GM18868 (cell line): ENCODE data around the gene SLC34A3.

Experiments
- ATAC-seq: cut with Tn5 transposase; IDR thresholded peaks from one replicate; pipeline ENCODE4 v1.9.1; 2021; ENCODE audit warnings: mild to moderate bottlenecking, moderate library complexity; ENCODE audit not compliant: unreplicated experiment

The SLC34A3 gene

DNA sequence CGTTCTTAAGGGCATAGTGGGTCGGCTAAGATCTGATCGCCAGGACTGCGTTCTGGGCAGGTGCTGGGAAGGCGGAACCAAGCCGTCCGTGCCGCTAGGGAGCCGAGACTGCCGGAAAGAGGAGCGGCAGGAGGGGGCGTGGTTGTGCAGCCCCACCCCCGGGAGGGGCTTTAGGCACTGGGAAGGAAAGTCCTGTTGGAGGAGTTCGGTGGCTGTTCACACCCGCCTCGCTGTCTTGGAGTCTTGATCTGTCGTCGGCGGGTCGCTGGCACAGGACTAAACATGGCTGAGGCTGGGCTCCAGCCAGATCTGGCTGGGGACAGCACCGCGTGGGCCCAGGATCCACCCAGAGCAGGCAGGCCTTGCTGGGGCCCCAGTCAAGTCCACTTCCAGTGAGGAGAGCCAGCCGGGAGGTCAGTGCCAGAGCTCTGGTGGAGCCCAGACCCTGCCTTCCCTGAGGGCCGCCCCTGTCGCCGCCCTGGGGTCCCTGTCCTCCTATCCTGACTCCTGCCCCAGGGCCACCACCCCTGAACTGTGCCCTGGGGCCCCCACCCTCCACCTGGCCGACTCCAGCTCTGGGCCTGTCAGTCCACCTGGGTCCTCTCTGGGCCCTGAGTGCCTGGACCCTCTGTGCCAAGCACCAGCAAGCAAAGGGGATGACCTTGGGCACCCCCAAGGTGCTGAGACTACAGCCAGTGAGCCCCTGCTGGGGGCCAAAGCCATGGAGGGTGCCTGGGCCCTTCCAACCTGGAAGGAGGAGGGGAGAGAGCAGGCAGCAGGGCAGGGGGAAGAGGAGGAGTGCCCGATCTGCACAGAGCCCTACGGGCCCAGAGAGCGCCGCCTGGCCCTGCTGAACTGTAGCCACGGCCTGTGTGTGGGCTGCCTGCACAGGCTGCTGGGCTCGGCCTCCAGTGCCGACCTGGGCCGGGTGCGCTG, 13.2 kb upstream of the SLC34A3 start:
- ATAC-seq = no peak

DNA sequence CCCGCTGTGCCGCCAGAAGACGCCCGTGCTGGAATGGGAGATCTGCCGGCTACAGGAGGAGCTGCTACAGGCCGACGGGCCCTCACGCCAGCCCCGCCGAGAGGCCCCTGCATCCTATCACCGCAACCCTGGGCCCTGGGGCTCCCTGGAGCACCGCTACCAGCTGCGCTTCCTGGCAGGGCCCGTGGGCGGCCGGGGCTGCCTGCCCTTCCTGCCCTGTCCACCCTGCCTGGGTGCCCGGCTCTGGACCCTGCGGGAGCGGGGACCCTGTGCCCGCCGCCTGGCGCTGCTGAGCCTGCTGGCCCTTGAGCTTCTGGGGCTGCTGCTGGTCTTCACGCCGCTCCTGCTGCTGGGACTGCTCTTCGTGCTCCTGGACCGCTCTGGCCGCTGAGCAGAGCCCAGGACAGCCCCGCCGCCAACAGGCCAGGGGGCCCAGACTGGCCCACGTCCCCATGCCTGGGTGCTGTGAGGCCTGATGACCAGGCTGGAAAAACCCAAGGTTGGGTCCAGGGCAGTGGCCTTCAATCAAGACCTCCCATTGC, 12.4 kb upstream of the SLC34A3 start:
- no peak for ATAC-seq

DNA sequence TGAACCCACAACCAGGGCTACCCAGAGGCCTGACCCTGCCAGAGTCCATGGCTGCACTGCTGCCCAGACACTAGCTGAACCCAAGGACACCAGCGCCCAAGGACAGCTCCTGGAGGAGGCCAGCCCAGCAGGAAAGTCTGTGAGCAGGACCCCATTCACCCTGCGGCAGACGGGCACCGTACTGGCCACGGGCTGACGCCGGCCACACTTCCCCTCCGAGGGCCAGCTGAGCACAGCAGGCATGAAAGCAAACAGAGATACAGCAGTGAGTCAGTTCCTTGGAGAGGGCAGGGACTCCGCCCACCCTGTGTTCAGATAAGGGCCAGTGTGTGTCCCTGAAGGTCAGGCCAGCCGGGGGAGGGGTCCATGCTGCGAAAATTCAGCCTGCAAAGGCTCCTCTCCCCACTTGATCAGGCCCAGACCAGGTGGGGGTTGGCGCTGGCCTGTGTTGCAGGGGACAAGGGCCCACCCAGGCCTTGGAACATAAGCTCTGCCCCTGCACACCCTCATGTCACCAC, 11.9 kb upstream of the SLC34A3 start:
- ATAC-seq = no peak

DNA sequence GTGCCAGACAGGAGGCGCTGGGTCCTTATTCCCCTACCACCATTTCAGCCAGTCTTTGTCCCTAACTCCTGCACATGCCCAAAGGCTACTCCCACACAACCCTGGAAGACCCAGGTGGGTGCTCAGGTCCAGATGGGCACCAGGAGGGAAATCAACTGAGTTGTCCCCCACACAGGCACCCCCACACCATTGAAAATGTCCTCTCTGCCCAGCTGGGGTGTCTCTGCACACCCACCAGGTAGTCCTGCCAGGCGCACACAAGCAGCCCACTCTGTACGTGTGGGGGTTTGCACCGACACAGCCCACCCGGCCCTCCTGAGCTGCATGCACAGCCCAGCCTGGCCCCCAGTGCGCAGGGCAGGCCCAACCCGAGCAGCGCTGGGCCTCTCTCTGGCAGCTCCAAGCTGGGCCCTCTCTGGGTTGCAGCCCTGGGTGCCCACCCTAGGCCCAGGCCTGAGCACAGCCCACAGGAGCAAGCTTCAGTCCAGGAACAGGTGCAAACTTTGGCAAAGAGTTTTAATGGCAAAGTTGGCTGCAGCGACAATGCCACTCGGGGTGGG, 10.9 kb upstream of the SLC34A3 start:
- no peak for ATAC-seq

DNA sequence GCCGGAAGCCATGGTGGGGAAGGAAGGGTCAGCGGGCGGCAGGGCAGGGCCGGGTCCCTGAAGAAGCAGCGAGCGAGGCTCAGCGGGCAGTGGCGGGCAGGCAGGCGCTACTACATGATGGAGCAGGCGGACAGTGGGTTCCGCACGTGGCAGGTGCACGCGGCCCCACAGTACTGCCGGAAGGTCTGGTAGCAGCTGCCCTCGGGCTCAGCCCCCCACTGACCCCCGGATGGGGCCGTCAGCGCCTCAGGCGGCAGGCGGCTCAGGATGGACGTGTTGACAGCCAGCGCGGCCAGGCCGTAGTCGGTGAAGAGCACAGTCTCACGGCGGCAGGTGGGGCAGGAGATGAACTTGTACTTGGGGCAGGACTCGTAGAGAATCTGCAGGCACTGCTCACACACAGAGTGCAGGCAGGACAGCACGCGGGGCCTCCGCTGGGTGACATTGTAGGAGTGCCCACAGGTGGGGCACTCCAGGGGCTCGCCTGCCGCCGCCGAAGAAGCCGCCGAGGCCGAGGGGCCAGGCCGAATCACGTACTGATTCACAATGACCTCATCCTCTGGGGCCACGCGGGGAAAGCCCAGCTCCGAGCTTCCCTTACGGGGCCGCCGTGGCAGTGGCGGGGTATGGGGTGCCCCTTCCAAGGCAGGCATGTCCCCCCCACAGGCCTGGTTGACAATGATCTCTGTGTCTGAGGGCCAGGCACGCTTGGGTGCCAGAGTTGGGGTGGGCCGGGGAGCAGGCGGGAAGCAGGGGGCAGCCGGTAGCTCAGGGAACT, 10.2 kb upstream of the SLC34A3 start:
- no peak for ATAC-seq

DNA sequence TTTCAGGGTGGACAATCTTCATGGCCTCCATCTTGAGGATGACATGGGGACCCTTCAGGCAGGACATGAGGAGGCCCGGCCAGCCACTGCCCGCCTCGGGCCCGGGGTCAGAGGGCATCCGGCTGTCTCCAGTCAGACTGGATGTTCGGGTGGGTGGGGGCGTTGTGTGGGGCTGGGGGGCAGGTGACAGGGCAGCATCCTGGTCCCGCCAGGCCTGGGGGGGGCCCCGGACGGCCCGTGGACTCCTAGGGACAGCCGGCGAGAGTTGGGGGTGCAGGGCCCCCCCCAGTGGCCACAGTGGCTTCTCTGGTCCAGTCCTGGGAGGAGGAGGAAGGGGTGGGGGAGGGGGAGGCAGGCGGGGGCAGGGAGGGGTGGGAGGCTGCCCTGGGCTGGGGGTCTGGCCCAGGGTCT, 9.6 kb upstream of the SLC34A3 start:
- no peak for ATAC-seq

DNA sequence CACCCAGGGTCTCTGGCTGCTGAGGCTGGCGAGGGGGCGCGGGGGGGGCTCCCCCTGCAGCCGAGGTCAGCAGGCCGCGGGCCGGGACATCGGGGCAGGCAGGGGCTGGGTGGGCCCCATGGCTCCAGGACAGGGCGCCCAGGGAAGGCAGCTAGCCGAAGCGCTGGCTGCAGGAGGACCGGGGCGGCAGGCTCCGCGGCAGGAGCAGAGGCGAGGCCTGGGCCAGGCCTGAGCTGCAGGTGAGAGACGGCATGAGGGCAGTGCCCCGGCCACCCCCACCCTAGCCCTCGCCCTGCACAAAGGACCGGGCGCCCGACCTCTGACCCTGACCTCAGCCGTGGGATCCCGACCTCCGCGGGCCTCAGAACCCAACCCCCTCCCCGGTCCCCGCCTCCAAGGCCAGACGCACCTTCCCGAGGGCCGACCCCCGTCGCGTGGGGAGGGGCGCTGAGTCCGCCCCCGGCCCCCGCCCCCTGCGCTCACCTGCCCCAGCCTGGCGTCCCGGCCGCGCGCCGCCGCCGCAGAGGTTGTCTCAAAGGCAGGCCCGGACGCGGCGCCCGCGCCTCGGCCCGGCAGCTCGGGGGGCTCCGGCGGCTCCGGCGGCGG, 9.1 kb upstream of the SLC34A3 start:
- no peak for ATAC-seq

DNA sequence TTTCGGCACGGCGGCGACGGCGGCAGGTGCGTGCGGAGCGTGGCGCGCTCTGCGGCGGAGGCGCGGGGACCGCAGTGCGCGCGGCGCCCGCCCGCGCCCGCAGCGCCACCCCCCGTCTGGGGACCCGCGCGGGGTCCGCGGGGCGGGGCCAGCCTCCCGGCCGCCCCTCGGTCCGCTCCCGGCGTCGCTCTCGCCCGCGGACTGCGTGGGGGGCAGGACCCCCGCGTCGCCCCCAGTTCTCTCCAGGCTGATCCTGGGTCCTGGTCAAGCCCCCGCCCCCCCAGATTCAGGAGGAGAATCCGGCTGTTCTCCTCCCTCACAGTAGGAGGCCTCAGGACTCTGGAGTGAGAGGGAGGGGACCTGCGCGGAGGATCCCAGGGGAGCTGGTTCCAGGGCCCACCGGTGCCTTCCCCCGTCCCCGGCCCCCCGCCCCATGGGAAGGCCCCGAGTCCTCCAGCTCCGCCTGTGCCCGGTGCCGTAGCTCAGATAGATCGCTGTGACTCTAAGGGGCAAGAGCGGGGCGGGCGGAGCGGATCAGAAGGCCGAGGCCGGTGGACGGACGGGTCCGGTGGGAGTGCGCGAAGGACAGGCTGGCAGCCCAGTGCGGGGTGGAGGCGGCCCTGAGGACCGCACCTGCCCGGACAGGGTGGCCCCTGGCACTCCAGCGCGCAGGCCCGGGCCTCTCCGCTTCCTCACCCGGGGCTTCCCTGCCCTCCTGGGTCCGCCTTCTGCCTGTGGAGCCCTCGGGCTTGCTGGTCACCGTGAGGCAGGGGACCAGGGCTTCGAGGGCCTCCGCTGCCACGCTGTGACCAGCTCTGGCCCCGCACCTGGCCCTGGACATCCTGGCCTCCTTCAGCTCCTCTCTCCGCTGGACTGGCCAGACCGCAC, 8.3 kb upstream of the SLC34A3 start, which contains the start of gene RNF208:
Gene RNF208, minus strand, starts transcription at position 51 of the 888 bp plus-strand sequence. CDS start 1,028 bp downstream, outside the sequence.
- ATAC-seq = no peak

DNA sequence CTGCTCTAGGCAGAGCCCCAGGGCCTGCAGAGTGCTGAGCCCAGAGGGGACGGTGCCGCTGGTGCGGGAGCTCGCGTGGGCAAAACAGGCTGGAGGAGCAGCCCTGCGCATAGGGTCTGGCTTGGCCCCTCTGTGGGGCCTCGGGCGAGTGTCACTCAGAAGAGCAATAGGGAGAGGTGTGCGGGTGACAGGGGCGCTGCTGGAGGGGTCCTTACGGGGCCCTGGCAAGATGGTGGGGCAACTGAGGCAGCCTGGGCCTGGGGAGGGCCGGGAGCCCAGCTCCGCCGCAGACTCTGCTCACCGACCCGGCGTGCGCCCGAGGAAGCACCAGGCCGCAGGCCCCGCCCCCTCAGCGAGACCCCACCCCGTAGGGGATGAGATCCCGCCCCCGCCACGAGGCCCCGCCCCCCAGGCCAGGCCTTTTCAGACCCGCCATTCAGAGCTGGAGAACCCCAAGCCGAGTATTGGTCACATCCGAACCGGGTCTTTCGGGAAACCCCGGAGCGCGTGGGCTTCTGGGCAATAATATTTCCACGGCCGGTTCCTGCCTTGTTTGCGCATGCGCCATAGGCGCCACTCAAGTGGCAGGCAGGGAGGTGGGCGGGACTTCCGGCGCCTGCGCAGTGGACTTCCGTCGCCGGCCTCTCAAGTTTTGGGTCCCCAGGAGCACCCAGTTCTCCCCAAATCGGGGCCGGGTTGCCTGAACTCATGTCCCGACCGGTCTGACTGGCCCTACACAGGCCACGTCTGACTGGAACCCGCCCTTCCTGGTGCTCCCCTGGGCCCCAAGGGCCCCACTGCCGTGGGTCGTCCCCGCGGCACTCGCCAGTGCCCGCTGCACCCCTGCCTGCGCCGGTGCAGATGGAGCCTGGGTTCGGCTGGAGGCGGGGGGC, 7.4 kb upstream of the SLC34A3 start:
- ATAC-seq = peak; percentile 73

DNA sequence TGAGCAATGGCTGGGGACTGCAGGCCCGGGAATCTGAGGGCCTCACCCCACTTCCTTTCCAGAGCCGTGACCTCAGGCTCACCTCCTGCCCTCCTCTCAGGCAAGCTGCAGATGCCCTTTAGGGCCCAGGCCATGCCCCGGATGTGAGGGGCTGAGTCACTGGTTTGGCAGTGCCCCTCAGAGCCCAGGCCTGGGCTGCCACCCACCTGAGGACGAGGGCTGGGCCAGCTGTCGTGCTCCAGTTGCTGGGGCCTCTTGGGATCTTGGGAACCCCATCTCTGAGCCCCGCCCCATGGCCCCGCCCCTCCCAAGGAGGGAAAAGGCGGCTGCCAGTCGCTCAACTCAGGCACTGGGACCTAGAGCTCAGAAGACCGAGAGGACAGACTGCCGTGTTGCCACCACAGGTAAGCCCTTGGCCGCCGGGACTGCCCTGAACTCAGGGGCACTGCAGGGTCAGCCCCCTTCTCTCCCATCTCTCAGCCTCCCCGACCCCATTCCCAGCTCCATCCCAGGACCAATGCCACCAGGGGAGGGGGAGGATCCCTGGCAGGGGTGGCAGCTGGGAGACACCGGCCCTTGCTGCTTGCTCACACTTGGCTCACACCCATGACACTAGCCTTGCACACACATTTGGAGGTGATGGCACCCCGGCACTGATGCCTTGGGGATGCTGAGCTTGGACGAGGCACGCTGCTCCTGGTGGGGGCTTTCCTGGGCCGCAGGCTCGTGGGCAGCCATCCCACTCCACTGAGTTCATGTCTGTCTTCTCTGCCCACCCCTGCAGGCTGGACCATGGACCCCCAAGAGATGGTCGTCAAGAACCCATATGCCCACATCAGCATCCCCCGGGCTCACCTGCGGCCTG, 5.6 kb upstream of the SLC34A3 start, which contains the start of gene CYSRT1:
Gene CYSRT1, plus strand, starts transcription at position 345 of the 865 bp plus-strand sequence. Its CDS starts 448 bp downstream, at position 793.
- no peak for ATAC-seq

DNA sequence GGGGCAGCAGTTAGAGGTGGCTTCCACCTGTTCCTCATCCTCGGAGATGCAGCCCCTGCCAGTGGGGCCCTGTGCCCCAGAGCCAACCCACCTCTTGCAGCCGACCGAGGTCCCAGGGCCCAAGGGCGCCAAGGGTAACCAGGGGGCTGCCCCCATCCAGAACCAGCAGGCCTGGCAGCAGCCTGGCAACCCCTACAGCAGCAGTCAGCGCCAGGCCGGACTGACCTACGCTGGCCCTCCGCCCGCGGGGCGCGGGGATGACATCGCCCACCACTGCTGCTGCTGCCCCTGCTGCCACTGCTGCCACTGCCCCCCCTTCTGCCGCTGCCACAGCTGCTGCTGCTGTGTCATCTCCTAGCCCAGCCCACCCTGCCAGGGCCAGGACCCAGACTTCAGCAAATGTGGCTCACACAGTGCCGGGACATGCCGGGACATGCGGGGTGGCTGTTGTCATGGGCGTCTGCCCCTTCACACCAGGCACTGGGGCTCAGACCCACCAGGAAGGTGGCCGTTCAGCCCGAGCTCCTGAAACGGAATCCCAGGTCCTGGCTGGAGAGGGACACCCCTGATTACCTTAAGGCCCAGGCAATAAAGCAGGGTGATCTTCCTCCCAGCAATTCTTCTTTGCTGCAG, 4.9 kb upstream of the SLC34A3 start:
- no peak for ATAC-seq

DNA sequence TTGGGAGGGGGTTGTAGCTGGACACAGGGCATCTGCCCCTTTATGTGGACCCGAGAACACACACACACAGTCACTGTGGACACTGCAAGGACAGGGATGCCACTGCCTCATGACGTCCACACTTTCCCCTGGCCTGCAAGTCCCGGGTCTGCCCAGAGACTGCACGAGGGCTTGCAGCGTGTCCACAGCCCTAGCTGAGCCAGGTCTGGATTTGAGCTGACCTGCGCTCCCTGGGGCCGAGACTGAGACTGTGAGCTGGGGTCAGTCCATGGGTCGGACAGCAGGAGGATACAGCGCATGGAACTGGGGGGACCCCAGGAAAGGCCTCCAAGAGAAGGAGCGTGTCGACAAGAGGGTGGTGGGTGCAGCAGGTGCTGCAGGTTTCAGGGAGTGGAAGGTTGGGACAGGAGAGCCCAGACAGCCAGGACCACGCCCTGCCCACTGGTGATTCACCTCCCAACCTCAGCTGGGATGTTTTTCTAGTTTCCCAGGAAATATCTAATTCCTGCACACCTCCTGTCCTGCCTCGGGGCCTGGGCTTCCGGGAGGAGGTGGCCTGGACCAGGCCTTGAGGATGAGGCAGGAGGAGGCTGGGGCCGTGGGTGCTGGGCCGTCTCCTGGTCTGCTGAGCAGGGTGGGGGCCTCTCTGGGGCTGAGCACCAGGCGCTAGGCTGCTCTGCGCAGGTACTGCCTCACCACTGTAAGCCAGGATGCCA, 4.2 kb upstream of the SLC34A3 start:
- ATAC-seq = no peak

DNA sequence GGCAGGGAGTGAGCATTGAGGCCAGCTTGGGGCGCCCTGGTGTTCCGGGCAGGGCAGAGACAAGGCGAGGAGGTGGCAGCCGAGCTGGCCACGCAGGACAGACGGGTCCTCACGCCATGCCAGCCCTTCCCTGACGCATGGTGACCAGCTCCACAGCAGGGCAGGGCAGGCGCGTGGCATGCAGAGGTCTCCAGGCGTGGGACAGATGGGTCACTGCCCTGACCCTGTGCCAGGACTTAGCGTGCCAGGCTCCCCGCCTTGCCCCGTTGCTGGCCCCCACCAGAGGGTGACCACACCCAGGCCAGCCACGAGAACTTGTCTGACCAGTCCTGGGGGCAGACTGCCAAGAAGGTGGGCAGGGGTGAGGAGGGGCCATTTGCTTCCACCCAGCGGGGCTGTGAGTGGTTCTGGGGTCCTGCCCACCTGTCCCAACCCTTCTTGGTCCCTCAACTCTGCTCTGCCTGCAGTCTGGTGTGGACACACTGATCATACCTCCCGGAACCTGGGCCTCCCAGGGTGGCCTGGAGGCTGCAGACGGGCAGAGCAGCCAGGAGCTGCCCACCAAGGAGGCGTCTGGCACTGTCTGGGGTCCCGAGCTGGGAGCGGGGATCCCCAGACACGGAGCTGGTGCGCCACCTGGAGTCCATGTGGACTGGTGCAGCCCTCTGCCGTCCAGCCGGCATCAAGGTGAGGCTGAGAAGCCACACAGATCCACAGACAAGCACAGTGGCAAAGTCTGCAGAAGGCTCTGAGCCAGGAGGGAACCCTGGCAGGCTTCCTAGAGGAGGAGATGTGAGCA, 3.4 kb upstream of the SLC34A3 start, which contains the start of gene RNF224:
Gene RNF224, plus strand, starts transcription at position 449 of the 799 bp plus-strand sequence. CDS start 834 bp downstream, outside the sequence.
- ATAC-seq = no peak

DNA sequence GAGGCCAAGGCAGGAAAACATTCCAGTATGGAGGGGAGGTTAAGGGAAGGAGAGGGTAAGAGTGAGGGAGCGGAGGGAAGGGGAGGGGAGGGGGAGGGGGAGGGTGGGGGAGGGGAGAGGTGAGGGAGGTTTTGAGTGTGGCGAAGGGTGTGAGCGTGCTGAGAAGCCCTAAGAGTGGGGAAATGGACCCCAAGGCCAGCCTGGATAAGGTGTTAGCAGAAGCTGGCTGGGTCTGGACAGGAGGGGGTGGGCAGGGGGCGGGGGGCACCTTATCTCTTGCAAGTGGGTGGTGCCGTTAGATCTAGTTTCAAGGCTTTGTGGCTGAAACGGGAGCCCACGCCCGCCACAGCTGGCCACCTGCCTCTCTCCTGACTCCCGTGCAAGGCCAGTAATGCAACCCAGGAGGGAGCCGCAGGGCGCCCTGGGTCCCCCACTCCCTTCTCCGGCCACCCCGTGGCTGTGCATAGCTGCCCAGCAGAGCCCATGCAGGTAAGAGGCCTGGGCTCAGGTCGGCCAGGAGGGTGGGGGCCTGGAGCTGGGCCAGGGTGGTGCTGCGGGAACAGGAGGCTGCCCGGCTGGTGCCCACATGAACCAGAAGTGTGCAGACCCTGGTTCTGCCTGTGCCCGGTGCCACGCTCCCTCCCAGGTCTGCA, 2.7 kb upstream of the SLC34A3 start:
- no peak for ATAC-seq

DNA sequence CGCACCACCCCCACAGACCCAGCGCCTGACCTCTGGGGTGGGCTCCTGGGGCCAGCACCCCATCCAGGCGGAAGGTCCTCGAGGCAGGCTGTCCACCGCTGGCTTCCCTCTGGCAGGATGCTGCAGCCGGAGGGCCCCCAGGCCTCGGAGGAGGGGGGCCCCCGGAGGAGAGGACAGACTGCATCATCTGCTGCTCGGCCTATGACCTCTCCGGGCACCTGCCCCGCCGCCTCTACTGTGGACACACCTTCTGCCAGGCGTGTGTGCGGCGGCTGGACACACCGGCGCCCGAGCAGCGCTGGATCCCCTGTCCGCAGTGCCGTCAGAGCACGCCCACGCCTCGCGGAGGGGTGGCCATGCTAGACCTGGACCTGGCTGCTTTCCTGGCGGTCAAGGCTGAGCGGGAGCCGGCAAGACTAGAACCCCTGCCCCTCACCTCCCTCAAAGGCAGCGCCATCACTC, 2.2 kb upstream of the SLC34A3 start:
- no peak for ATAC-seq
